T-helper 17 cell (primary cell): Measurements from ENCODE around the gene PKP4. TPM values are rescaled to one million over a fixed set of nuclear protein-coding genes. Genes with fewer than 3 reads are reported as not detected.
"Not testable (repeated sequence)": the region's sequence is repeated elsewhere in the genome, so short reads cannot be mapped to it uniquely, and the experiment has no call there.

Experiments
- ATAC-seq: fragments of 150-1000 bp; cut with Tn5 transposase; 2 replicates; pipeline ENCODE4 v1.10.0; 2021; ENCODE audit warnings: mild to moderate bottlenecking, moderate library complexity
- DNase-seq, 3 donors: peaks; one replicate each; pipeline versions ENCODE4 v3.0.0 to v3.0.0-alpha.2; 2020 to 2021
- H3K9me3 ChIP-seq: one replicate; pipeline ENCODE4 v1.7.0; 2013; ENCODE audit warnings: low read length, mild to moderate bottlenecking; ENCODE audit not compliant: control insufficient read depth, poor library complexity, severe bottlenecking
- H3K27ac Mint-ChIP-seq: one replicate; pipeline ENCODE4 v1.8.0; 2022; ENCODE audit warnings: mild to moderate bottlenecking, moderate library complexity, mixed read lengths
- H3K27me3 Mint-ChIP-seq: one replicate; pipeline ENCODE4 v1.8.0; 2022; ENCODE audit warnings: mixed read lengths
- H3K36me3 Mint-ChIP-seq: one replicate; pipeline ENCODE4 v1.8.0; 2022; ENCODE audit warnings: low read depth, mixed read lengths
- H3K4me1 Mint-ChIP-seq: one replicate; pipeline ENCODE4 v1.8.0; 2022; ENCODE audit warnings: mild to moderate bottlenecking, mixed read lengths
- H3K4me3 Mint-ChIP-seq: one replicate; pipeline ENCODE4 v1.8.0; 2022; ENCODE audit warnings: mild to moderate bottlenecking, moderate library complexity, mixed read lengths
- total RNA-seq, 4 donors: library from RNA in 2 of 4; stranded (reverse) in 2 of 4; gene quantifications; one replicate each; pipeline ENCODE4 v1.2.3 and lab custom pipeline; 2022 to 2026

PKP4 gene
- total RNA-seq, 2 donors from 2014 or later, result 26.6 to 28.9 TPM

GRCh38 chr2:158690823-158691222 lies 234.1 kb downstream of the PKP4 start:
- no peak for ATAC-seq
- Mint-ChIP-seq H3K36me3 (no peaks in the 10 kb centered on the region), H3K4me3 (no peak overlapping the region)

GRCh38 chr2:158691619-158692018 lies 234.9 kb downstream of the PKP4 start:
- Mint-ChIP-seq H3K4me3 (no peak overlapping the region), H3K36me3 (no peaks in the 10 kb centered on the region), H3K27me3 (peaks cover 20% of the 10 kb centered on the region), H3K4me1 (no peaks in the 10 kb centered on the region), H3K27ac (no peak overlapping the region)
- ATAC-seq, result no peak
- no peak for DNase-seq
- no peaks in the 10 kb centered on the region for H3K9me3 ChIP-seq

More at GRCh38 chr2:158690823-158691222, 234.1 kb downstream of the PKP4 start:
- H3K27me3 Mint-ChIP-seq, result peaks cover 20% of the 10 kb centered on the region
- no peak for DNase-seq
- no peak overlapping the region for H3K27ac Mint-ChIP-seq
- H3K9me3 ChIP-seq, result no peaks in the 10 kb centered on the region
- H3K4me1 Mint-ChIP-seq, result no peaks in the 10 kb centered on the region

- no peak overlapping the region for H3K27ac Mint-ChIP-seq
- H3K4me3 Mint-ChIP-seq, result no peak overlapping the region
- ATAC-seq (no peak), DNase-seq (no peak)
- H3K27me3 Mint-ChIP-seq, result peaks cover 16% of the 10 kb centered on the region
- H3K9me3 ChIP-seq, result no peaks in the 10 kb centered on the region
- H3K4me1 Mint-ChIP-seq, result no peaks in the 10 kb centered on the region
- H3K36me3 Mint-ChIP-seq, result no peaks in the 10 kb centered on the region
Observed at GRCh38 chr2:158692372-158693103, 235.8 kb downstream of the PKP4 start.

- H3K9me3 ChIP-seq, result no peaks in the 10 kb centered on the region
- no peak overlapping the region for H3K27ac Mint-ChIP-seq
- no peak overlapping the region for H3K4me3 Mint-ChIP-seq
- H3K27me3 Mint-ChIP-seq, result peaks cover 11% of the 10 kb centered on the region
- ATAC-seq (no peak), DNase-seq (no peak)
- H3K36me3 Mint-ChIP-seq, result no peaks in the 10 kb centered on the region
- no peaks in the 10 kb centered on the region for H3K4me1 Mint-ChIP-seq
Observed at GRCh38 chr2:158693476-158693875, 236.7 kb downstream of the PKP4 start.

- no peak overlapping the region for H3K4me3 Mint-ChIP-seq
- H3K27me3 Mint-ChIP-seq, result peaks cover 5% of the 10 kb centered on the region
- DNase-seq (no peak), ATAC-seq (no peak)
- no peaks in the 10 kb centered on the region for H3K36me3 Mint-ChIP-seq
- H3K4me1 Mint-ChIP-seq, result no peaks in the 10 kb centered on the region
- no peaks in the 10 kb centered on the region for H3K9me3 ChIP-seq
- H3K27ac Mint-ChIP-seq, result no peak overlapping the region
Observed at GRCh38 chr2:158695305-158695704, 238.6 kb downstream of the PKP4 start.

GRCh38 chr2:158695744-158696143 lies 239.0 kb downstream of the PKP4 start:
- DNase-seq, H3K36me3 Mint-ChIP-seq, H3K9me3 ChIP-seq, H3K4me3 Mint-ChIP-seq, H3K4me1 Mint-ChIP-seq, H3K27ac Mint-ChIP-seq, ATAC-seq, H3K27me3 Mint-ChIP-seq: not testable (repeated sequence)

GRCh38 chr2:158699323-158699722 lies 242.6 kb downstream of the PKP4 start:
- ATAC-seq, result no peak
- Mint-ChIP-seq H3K4me1 (no peaks in the 10 kb centered on the region), H3K27me3 (no peaks in the 10 kb centered on the region), H3K4me3 (no peak overlapping the region), H3K27ac (no peak overlapping the region), H3K36me3 (no peaks in the 10 kb centered on the region)
- no peaks in the 10 kb centered on the region for H3K9me3 ChIP-seq
- no peak for DNase-seq

- no peak for DNase-seq
- H3K27me3 Mint-ChIP-seq, result no peaks in the 10 kb centered on the region
- no peaks in the 10 kb centered on the region for H3K36me3 Mint-ChIP-seq
- no peak for ATAC-seq
- no peaks in the 10 kb centered on the region for H3K4me1 Mint-ChIP-seq
- H3K9me3 ChIP-seq, result no peaks in the 10 kb centered on the region
- H3K27ac Mint-ChIP-seq, result no peak overlapping the region
- H3K4me3 Mint-ChIP-seq, result no peak overlapping the region
Observed at GRCh38 chr2:158701101-158701500, 244.3 kb downstream of the PKP4 start.

- H3K27me3 Mint-ChIP-seq, result no peaks in the 10 kb centered on the region
- H3K4me3 Mint-ChIP-seq, result no peak overlapping the region
- ATAC-seq (no peak), DNase-seq (no peak)
- no peaks in the 10 kb centered on the region for H3K4me1 Mint-ChIP-seq
- no peaks in the 10 kb centered on the region for H3K9me3 ChIP-seq
- no peak overlapping the region for H3K27ac Mint-ChIP-seq
- H3K36me3 Mint-ChIP-seq, result no peaks in the 10 kb centered on the region
Observed at GRCh38 chr2:158702740-158703139, 246.0 kb downstream of the PKP4 start.

- not testable (repeated sequence) for DNase-seq
Observed at GRCh38 chr2:158704724-158705465, 248.1 kb downstream of the PKP4 start.

GRCh38 chr2:158712791-158713522 lies 256.2 kb downstream of the PKP4 start:
- Mint-ChIP-seq H3K36me3 (no peaks in the 10 kb centered on the region), H3K4me3 (no peak overlapping the region), H3K27me3 (peaks cover 8% of the 10 kb centered on the region), H3K4me1 (no peaks in the 10 kb centered on the region), H3K27ac (no peak overlapping the region)
- ATAC-seq (no peak), DNase-seq (no peak)
- no peaks in the 10 kb centered on the region for H3K9me3 ChIP-seq

More at GRCh38 chr2:158704724-158705465, 248.1 kb downstream of the PKP4 start:
- H3K4me3 Mint-ChIP-seq, H3K9me3 ChIP-seq, H3K36me3 Mint-ChIP-seq, H3K4me1 Mint-ChIP-seq, H3K27me3 Mint-ChIP-seq, ATAC-seq, H3K27ac Mint-ChIP-seq: not testable (repeated sequence)

- Mint-ChIP-seq H3K4me1 (no peaks in the 10 kb centered on the region), H3K27ac (no peak overlapping the region), H3K36me3 (no peaks in the 10 kb centered on the region), H3K27me3 (peaks cover 14% of the 10 kb centered on the region), H3K4me3 (no peak overlapping the region)
- H3K9me3 ChIP-seq, result no peaks in the 10 kb centered on the region
- ATAC-seq (no peak), DNase-seq (no peak)
Observed at GRCh38 chr2:158713523-158714138, 256.9 kb downstream of the PKP4 start.

- Mint-ChIP-seq H3K27ac (no peak overlapping the region), H3K36me3 (no peaks in the 10 kb centered on the region), H3K4me1 (no peaks in the 10 kb centered on the region), H3K4me3 (no peak overlapping the region), H3K27me3 (peaks cover 22% of the 10 kb centered on the region)
- DNase-seq (no peak), ATAC-seq (no peak)
- H3K9me3 ChIP-seq, result no peaks in the 10 kb centered on the region
Observed at GRCh38 chr2:158714420-158714819, 257.7 kb downstream of the PKP4 start.
